ENCODE measurements around the gene NEDD4L. TPM values are rescaled to one million over a fixed set of nuclear protein-coding genes. Genes with fewer than 3 reads are reported as not detected.
A peak's percentile ranks its signal among the peaks of the same experiment; 100 is the strongest.
"Not testable (repeated sequence)": the region's sequence is repeated elsewhere in the genome, so short reads cannot be mapped to it uniquely, and the experiment has no call there.

NEDD4L gene
- total RNA-seq, 6 experiments from 2014 or later: 11.2 to 28.1 (median 15.7) TPM

- H3K27me3 Mint-ChIP-seq (ENCODE audit: insufficient read depth): peaks cover 17% of the 10 kb centered on the region
- TF ChIP-seq, protein P1, sequence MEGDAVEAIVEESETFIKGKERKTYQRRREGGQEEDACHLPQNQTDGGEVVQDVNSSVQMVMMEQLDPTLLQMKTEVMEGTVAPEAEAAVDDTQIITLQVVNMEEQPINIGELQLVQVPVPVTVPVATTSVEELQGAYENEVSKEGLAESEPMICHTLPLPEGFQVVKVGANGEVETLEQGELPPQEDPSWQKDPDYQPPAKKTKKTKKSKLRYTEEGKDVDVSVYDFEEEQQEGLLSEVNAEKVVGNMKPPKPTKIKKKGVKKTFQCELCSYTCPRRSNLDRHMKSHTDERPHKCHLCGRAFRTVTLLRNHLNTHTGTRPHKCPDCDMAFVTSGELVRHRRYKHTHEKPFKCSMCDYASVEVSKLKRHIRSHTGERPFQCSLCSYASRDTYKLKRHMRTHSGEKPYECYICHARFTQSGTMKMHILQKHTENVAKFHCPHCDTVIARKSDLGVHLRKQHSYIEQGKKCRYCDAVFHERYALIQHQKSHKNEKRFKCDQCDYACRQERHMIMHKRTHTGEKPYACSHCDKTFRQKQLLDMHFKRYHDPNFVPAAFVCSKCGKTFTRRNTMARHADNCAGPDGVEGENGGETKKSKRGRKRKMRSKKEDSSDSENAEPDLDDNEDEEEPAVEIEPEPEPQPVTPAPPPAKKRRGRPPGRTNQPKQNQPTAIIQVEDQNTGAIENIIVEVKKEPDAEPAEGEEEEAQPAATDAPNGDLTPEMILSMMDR (IDR thresholded peaks at IDR 0.05): no peak
- peaks cover 24% of the 10 kb centered on the region for H3K4me1 Mint-ChIP-seq (ENCODE audit: low read depth)
- H3K36me3 Mint-ChIP-seq (ENCODE audit: low read depth): no peaks in the 10 kb centered on the region
- no peak overlapping the region for H3K4me3 Mint-ChIP-seq
- DNase-seq: no peak
- no peaks in the 10 kb centered on the region for H3K9me3 Mint-ChIP-seq
- H3K27ac Mint-ChIP-seq: no peak overlapping the region
These were observed 4.1 kb downstream of the NEDD4L start for GRCh38 chr18:58048081-58048642.

DNA sequence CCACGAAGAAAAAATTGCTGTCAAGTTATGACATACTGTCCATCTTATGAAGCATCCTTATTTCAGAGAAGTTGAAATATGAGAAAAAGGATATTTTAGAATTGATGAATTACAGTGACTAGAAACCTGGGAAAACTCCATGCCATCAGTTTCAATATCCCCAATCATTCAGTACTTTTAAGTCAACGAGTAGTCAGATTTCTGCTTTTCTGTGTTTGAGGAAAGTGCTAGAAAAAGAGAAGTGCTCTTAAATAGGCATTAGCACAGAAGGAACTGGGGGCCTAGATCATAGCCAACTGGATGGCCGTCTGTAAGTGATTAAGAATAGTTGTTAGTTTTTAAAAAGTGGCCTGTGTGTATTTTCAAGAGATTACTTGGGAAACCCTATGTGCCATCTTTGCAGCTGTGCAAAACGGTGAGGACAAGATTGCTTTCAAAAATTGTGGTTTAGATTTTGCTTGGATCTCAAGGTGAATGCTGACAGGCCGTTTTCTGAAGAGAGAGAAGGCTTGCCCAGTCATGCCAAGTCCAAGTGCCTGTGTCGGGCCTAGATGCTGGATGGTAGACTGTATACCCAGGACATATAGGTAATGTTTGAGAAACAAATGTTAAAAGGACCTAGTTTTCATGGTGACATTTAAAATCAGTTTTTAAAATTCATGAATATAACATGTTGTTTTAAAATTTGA is 5.1 kb downstream of the NEDD4L start:
- TF ChIP-seq, protein P1 (IDR thresholded peaks at IDR 0.05): no peak
- Mint-ChIP-seq H3K36me3 (ENCODE audit: low read depth) (no peaks in the 10 kb centered on the region), H3K4me1 (ENCODE audit: low read depth) (peaks cover 21% of the 10 kb centered on the region), H3K27ac (no peak overlapping the region), H3K4me3 (no peak overlapping the region), H3K9me3 (no peaks in the 10 kb centered on the region), H3K27me3 (ENCODE audit: insufficient read depth) (peaks cover 18% of the 10 kb centered on the region)
- no peak for DNase-seq

- H3K36me3 Mint-ChIP-seq (ENCODE audit: low read depth); H3K4me3 Mint-ChIP-seq; DNase-seq; H3K27ac Mint-ChIP-seq; H3K9me3 Mint-ChIP-seq: not testable (repeated sequence)
- H3K4me1 Mint-ChIP-seq (ENCODE audit: low read depth): peaks cover 15% of the 10 kb centered on the region
- H3K27me3 Mint-ChIP-seq (ENCODE audit: insufficient read depth): peaks cover 11% of the 10 kb centered on the region
These were observed 6.9 kb downstream of the NEDD4L start for GRCh38 chr18:58050963-58051362.

GRCh38 chr18:58051765-58052460 is 7.9 kb downstream of the NEDD4L start:
- peak; percentile 9 for DNase-seq
- no peak overlapping the region for H3K4me3 Mint-ChIP-seq
- no peaks in the 10 kb centered on the region for H3K9me3 Mint-ChIP-seq
- H3K27me3 Mint-ChIP-seq (ENCODE audit: insufficient read depth): peaks cover 19% of the 10 kb centered on the region
- no peak overlapping the region for H3K27ac Mint-ChIP-seq
- peaks cover 8% of the 10 kb centered on the region for H3K4me1 Mint-ChIP-seq (ENCODE audit: low read depth)
- TF ChIP-seq, protein P1 (IDR thresholded peaks at IDR 0.05): peak; percentile 60
- no peaks in the 10 kb centered on the region for H3K36me3 Mint-ChIP-seq (ENCODE audit: low read depth)

DNA sequence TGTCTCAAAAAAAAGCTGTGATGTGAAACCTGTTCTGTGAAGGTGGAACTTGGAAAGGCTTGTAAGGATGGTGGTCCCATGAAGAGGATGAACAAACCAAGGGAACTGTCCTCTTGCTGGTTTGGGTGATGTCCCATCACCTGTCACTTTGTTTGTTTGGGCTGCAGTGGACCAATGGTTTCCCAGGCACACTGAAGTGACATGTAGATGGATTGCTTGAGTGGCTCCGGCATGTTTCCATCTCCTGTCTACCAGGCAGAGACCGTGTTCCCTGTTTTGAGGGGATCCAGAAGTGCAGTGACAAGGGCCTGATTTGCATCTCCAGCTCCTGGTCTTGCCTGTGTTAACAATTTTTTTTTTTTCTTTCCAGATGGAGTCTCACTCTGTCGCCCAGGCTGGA is 8.9 kb downstream of the NEDD4L start:
- no peak for DNase-seq
- Mint-ChIP-seq H3K36me3 (ENCODE audit: low read depth) (no peaks in the 10 kb centered on the region), H3K4me1 (ENCODE audit: low read depth) (peaks cover 8% of the 10 kb centered on the region), H3K4me3 (no peak overlapping the region), H3K9me3 (no peaks in the 10 kb centered on the region), H3K27ac (no peak overlapping the region), H3K27me3 (ENCODE audit: insufficient read depth) (peaks cover 28% of the 10 kb centered on the region)
- TF ChIP-seq, protein P1 (IDR thresholded peaks at IDR 0.05): no peak
